Loucy (cell line): ENCODE results near the gene BCCIP.

Experiments used
- H2AFZ ChIP-seq: fragments of 200-600 bp; sonication (generic); 2 replicates; pipeline ENCODE4 v1.6.0; 2016; ENCODE audit warnings: antibody characterized with exemption, mild to moderate bottlenecking, low read length, moderate library complexity
- H3F3A ChIP-seq: fragments of 200-600 bp; 2 replicates; pipeline ENCODE4 v1.6.0; 2016; ENCODE audit warnings: antibody characterized with exemption, low read depth, mild to moderate bottlenecking
- H3K27me3 ChIP-seq: fragments of 200-600 bp; sonication (generic); 2 replicates; pipeline ENCODE4 v1.6.1; 2014; ENCODE audit warnings: low read length, mild to moderate bottlenecking; ENCODE audit not compliant: insufficient read depth, poor library complexity, severe bottlenecking
- H3K36me3 ChIP-seq: fragments of 200-600 bp; sonication (generic); 2 replicates; pipeline ENCODE4 v1.6.1; 2016; ENCODE audit warnings: low read length; ENCODE audit not compliant: insufficient read depth
- H3K4me1 ChIP-seq: fragments of 200-600 bp; sonication (generic); 2 replicates; pipeline ENCODE4 v1.5.1; 2014; ENCODE audit warnings: low read length, mild to moderate bottlenecking; ENCODE audit not compliant: insufficient read depth, poor library complexity, severe bottlenecking
- H3K4me2 ChIP-seq: fragments of 200-600 bp; sonication (generic); 2 replicates; pipeline ENCODE4 v1.6.0; 2014; ENCODE audit warnings: antibody characterized with exemption, low read length, low read depth, mild to moderate bottlenecking; ENCODE audit not compliant: poor library complexity, severe bottlenecking
- H3K4me3 ChIP-seq: fragments of 200-600 bp; sonication (generic); 2 replicates; pipeline ENCODE4 v1.5.1; 2014; ENCODE audit warnings: low read length, mild to moderate bottlenecking, mixed read lengths; ENCODE audit not compliant: poor library complexity, severe bottlenecking
- H3K79me2 ChIP-seq: fragments of 200-600 bp; sonication (generic); 2 replicates; pipeline ENCODE4 v1.6.1; 2014; ENCODE audit warnings: low read length; ENCODE audit not compliant: insufficient read depth
- H3K9ac ChIP-seq: fragments of 200-600 bp; sonication (generic); 2 replicates; pipeline ENCODE4 v1.6.0; 2014; ENCODE audit warnings: mild to moderate bottlenecking, low read depth, low read length, moderate library complexity; ENCODE audit not compliant: poor library complexity, severe bottlenecking
- H3K9me2 ChIP-seq: fragments of 200-600 bp; sonication (generic); replicated peaks from 2 replicates; pipeline ENCODE4 v1.6.1; 2016; ENCODE audit warnings: low read depth, low read length, mixed read lengths
- H3K9me3 ChIP-seq: fragments of 200-600 bp; sonication (generic); 2 replicates; pipeline ENCODE4 v1.6.1; 2014; ENCODE audit warnings: mild to moderate bottlenecking, antibody characterized with exemption, low read length, low read depth; ENCODE audit not compliant: insufficient read depth
- H4K20me1 ChIP-seq: fragments of 200-600 bp; sonication (generic); 2 replicates; pipeline ENCODE4 v1.6.0; 2014; ENCODE audit warnings: antibody characterized with exemption, low read length, mild to moderate bottlenecking; ENCODE audit not compliant: insufficient read depth, poor library complexity, severe bottlenecking
- EZH2phosphoT487 ChIP-seq: fragments of 200-600 bp; IDR thresholded peaks from 2 replicates; pipeline ENCODE4 v1.6.1; 2018; ENCODE audit warnings: antibody characterized with exemption, mild to moderate bottlenecking, moderate library complexity, borderline replicate concordance
- TF ChIP-seq, protein P1 (sequence below): fragments of 200-600 bp; sonication (generic); conservative IDR thresholded peaks from 2 replicates; pipeline ENCODE4 v1.5.1; 2014; ENCODE audit warnings: mild to moderate bottlenecking, antibody characterized with exemption, low read length

BCCIP gene

DNA sequence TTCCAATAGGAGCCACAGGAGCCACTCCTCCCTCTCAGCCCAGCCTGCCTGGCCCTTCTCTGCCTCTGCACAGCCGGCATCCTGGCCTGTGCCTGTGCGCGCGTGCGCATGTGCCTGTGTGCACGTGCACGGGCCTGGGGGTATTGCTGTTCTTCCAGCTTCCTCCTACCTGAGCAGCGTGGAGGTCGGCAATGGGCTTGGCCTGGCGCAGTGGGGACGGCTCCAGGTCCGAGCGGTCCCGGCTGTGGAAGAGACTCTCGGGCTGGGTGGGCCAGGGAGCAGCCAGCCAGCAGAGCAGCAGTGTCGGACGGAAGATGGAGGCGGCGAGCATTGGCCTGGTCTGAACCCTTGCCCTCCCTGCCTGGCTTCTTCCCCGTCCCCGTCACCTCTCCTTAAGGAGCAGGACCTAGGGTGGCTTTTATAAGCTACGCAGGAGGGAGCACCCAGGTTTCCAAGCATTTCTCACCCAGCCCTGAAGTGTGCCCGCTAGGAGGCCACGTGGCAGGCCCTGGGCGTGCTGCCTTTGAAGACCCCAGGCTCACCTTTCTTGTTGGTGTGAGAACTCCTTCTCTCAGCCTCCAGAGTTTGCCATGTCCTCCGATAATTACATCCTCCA is 47.7 kb upstream of the BCCIP start, which contains the start of gene MMP21:
TSS of gene MMP21 (minus strand) at position 331 of the 616 bp plus-strand sequence. CDS start at position 331, 0 bp downstream.
- H3K79me2 ChIP-seq, result no peaks in the 10 kb centered on the region
- H3K9me3 ChIP-seq, result no peaks in the 10 kb centered on the region
- no peaks in the 10 kb centered on the region for H3K36me3 ChIP-seq
- no peak for TF ChIP-seq EZH2phosphoT487
- TF ChIP-seq, protein P1, sequence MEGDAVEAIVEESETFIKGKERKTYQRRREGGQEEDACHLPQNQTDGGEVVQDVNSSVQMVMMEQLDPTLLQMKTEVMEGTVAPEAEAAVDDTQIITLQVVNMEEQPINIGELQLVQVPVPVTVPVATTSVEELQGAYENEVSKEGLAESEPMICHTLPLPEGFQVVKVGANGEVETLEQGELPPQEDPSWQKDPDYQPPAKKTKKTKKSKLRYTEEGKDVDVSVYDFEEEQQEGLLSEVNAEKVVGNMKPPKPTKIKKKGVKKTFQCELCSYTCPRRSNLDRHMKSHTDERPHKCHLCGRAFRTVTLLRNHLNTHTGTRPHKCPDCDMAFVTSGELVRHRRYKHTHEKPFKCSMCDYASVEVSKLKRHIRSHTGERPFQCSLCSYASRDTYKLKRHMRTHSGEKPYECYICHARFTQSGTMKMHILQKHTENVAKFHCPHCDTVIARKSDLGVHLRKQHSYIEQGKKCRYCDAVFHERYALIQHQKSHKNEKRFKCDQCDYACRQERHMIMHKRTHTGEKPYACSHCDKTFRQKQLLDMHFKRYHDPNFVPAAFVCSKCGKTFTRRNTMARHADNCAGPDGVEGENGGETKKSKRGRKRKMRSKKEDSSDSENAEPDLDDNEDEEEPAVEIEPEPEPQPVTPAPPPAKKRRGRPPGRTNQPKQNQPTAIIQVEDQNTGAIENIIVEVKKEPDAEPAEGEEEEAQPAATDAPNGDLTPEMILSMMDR, result no peak
- H3K4me3 ChIP-seq, result no peak within 1 kb of the TSS
- H3K27me3 ChIP-seq, result no peaks in the 10 kb centered on the region
- no peaks in the 10 kb centered on the region for H4K20me1 ChIP-seq
- no peaks in the 10 kb centered on the region for H3F3A ChIP-seq
- no peaks in the 10 kb centered on the region for H3K4me1 ChIP-seq
- H2AFZ ChIP-seq, result no peak within 1 kb of the TSS
- H3K4me2 ChIP-seq, result no peak within 1 kb of the TSS
- H3K9me2 ChIP-seq, result no peaks in the 10 kb centered on the region
- H3K9ac ChIP-seq, result no peak within 1 kb of the TSS

DNA sequence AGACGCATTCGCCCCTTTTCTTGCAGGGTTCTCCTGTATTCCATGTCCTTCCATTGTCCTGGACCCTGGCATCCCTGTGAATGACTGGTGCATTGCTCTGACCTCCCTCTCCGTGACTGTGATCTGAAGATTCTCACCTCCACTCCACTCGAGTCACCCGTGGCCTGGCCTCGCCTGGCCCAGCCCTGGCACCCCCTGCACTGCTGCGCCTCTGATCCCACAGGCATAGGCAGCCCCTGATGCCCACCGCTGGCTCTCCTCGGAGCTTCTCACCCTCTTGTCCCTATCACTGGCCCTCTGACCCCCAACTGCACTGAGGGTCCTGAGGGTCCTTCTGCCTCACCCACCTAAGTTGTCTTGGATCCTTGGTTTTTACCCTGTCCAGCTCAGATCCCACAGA is 45.5 kb upstream of the BCCIP start:
- H3K9ac ChIP-seq, result no peak overlapping the region
- H3K4me3 ChIP-seq, result no peak overlapping the region
- H3K27me3 ChIP-seq, result no peaks in the 10 kb centered on the region
- H3K4me2 ChIP-seq, result no peak overlapping the region
- H3K9me2 ChIP-seq, result no peaks in the 10 kb centered on the region
- no peaks in the 10 kb centered on the region for H3K36me3 ChIP-seq
- H3K9me3 ChIP-seq, result no peaks in the 10 kb centered on the region
- TF ChIP-seq EZH2phosphoT487, result no peak
- H3K79me2 ChIP-seq, result no peaks in the 10 kb centered on the region
- no peaks in the 10 kb centered on the region for H3F3A ChIP-seq
- no peak overlapping the region for H2AFZ ChIP-seq
- no peaks in the 10 kb centered on the region for H4K20me1 ChIP-seq
- no peaks in the 10 kb centered on the region for H3K4me1 ChIP-seq

DNA sequence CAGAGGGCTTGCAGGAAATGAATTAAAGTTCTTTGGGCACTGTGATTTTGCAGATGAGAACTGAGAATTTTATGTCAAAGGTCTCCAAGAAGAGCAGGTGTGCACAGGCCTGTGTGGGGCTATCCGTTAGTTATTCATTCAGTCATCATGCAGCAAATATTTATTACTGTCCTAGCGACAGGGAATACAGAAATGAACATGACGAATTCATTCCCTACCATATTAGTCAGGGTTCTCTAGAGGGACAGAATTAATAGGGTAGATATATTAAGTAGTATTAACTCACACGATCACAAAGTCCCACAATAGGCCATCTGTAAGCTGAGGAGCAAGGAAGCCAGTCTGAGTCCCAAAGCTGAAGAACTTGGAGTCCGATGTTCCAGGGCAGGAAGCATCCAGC is 44.8 kb upstream of the BCCIP start:
- Histone ChIP-seq H3F3A (no peaks in the 10 kb centered on the region), H4K20me1 (no peaks in the 10 kb centered on the region), H3K4me1 (no peaks in the 10 kb centered on the region), H3K9ac (no peak overlapping the region), H3K4me3 (no peak overlapping the region), H3K9me3 (no peaks in the 10 kb centered on the region), H3K79me2 (no peaks in the 10 kb centered on the region), H3K36me3 (no peaks in the 10 kb centered on the region), H3K9me2 (no peaks in the 10 kb centered on the region), H3K4me2 (no peak overlapping the region), H3K27me3 (no peaks in the 10 kb centered on the region), H2AFZ (no peak overlapping the region)
- TF ChIP-seq EZH2phosphoT487, result no peak
- TF ChIP-seq, protein P1, result no peak
